AG04450 (cell line): ENCODE data around the gene GABRB2. TPM values are rescaled to one million over a fixed set of nuclear protein-coding genes. Genes with fewer than 3 reads are reported as not detected.
"Not testable (repeated sequence)": the region's sequence is repeated elsewhere in the genome, so short reads cannot be mapped to it uniquely, and the experiment has no call there.

Source experiments
- CTCF ChIA-PET: fragments of 300-600, 350-600 bp; formaldehyde crosslinking; extraction: SDS; loops from one replicate; lab custom pipeline; 2022; ENCODE audit warnings: antibody characterized with exemption, inconsistent platforms; lab: Charles Lee
- POLR2A ChIA-PET: fragments of 350-600 bp; formaldehyde crosslinking; extraction: SDS; loops from one replicate; lab custom pipeline; 2021; ENCODE audit warnings: antibody characterized with exemption, inconsistent platforms; lab: Yijun Ruan, JAX
- DNase-seq: peaks from one replicate; pipeline ENCODE4 v3.0.0-alpha.2; 2011; ENCODE audit warnings: low read depth, low spot score
- H3K27ac ChIP-seq: one replicate; pipeline ENCODE4 v1.5.1; 2012; ENCODE audit warnings: low read depth, low read length, control low read depth
- H3K27me3 ChIP-seq: one replicate; pipeline ENCODE4 v1.6.0; 2012; ENCODE audit warnings: low read length; ENCODE audit not compliant: control insufficient read depth, insufficient read depth
- H3K4me3 ChIP-seq: 2 replicates; pipeline ENCODE4 v1.5.1; 2011; ENCODE audit warnings: mild to moderate bottlenecking, low read depth, low read length, control low read depth
- H3K9me3 ChIP-seq: 2 replicates; pipeline ENCODE4 v1.5.1; 2012; ENCODE audit warnings: low read length; ENCODE audit not compliant: control insufficient read depth, insufficient read depth
- CTCF ChIP-seq: IDR thresholded peaks from 2 replicates; pipeline ENCODE4 v1.5.1; 2011; ENCODE audit warnings: low read depth, low read length, control low read depth, inconsistent platforms
- polyA plus RNA-seq: library from polyadenylated mRNA; depleted of rRNA; stranded (reverse); fragments of >200 nt; gene quantifications from 2 replicates; pipeline ENCODE4 v1.2.3, GENCODE V29; 2011

Gene GABRB2
- polyA plus RNA-seq, 1 experiment: not detected

- DNase-seq: no peak
- no peak for TF ChIP-seq CTCF
- Histone ChIP-seq H3K4me3 (no peak overlapping the region), H3K27me3 (no peaks in the 10 kb centered on the region), H3K9me3 (no peaks in the 10 kb centered on the region), H3K27ac (no peak overlapping the region)
- CTCF ChIA-PET: no interaction called here
- POLR2A ChIA-PET: no interaction called here
Observed at GRCh38 chr5:161530700-161531099, 15.8 kb downstream of the GABRB2 start.

GRCh38 chr5:161513942-161514341 lies 32.6 kb downstream of the GABRB2 start:
- ChIA-PET CTCF (no interaction called here), POLR2A (no interaction called here)
- no peaks in the 10 kb centered on the region for H3K27me3 ChIP-seq
- no peak overlapping the region for H3K27ac ChIP-seq
- no peak for DNase-seq
- TF ChIP-seq CTCF: no peak
- no peak overlapping the region for H3K4me3 ChIP-seq
- peaks cover 7% of the 10 kb centered on the region; the same call in 1 of the 2 replicates for H3K9me3 ChIP-seq

GRCh38 chr5:161507591-161507990 lies 38.9 kb downstream of the GABRB2 start:
- CTCF ChIA-PET: no interaction called here
- TF ChIP-seq CTCF: no peak
- no peaks in the 10 kb centered on the region for H3K27me3 ChIP-seq
- H3K9me3 ChIP-seq: peaks cover 6% of the 10 kb centered on the region
- no peak overlapping the region for H3K4me3 ChIP-seq
- DNase-seq: no peak
- POLR2A ChIA-PET: no interaction called here
- H3K27ac ChIP-seq: no peak overlapping the region

GRCh38 chr5:161505160-161505559 lies 41.4 kb downstream of the GABRB2 start:
- POLR2A ChIA-PET, DNase-seq, H3K4me3 ChIP-seq, H3K9me3 ChIP-seq, CTCF ChIA-PET, H3K27ac ChIP-seq, H3K27me3 ChIP-seq: not testable (repeated sequence)

- TF ChIP-seq CTCF: no peak
- no peak for DNase-seq
- H3K9me3 ChIP-seq: peaks cover 9% of the 10 kb centered on the region; the same call in 1 of the 2 replicates
- ChIA-PET POLR2A (no interaction called here), CTCF (no interaction called here)
- H3K27me3 ChIP-seq: no peaks in the 10 kb centered on the region
- no peak overlapping the region for H3K27ac ChIP-seq
- no peak overlapping the region for H3K4me3 ChIP-seq
Observed at GRCh38 chr5:161498531-161498930, 48.0 kb downstream of the GABRB2 start.

GRCh38 chr5:161483721-161484120 lies 62.8 kb downstream of the GABRB2 start:
- no peaks in the 10 kb centered on the region for H3K27me3 ChIP-seq
- ChIA-PET POLR2A (no interaction called here), CTCF (no interaction called here)
- no peaks in the 10 kb centered on the region for H3K9me3 ChIP-seq
- no peak for DNase-seq
- no peak for TF ChIP-seq CTCF
- no peak overlapping the region for H3K27ac ChIP-seq
- H3K4me3 ChIP-seq: no peak overlapping the region
